NCI-H82 treated with DMSO at 0.1 percent for 48 hours (cell line): ENCODE data around the gene CHCHD6.
"Not testable (repeated sequence)": the region's sequence is repeated elsewhere in the genome, so short reads cannot be mapped to it uniquely, and the experiment has no call there.

Experiments
- DNase-seq: peaks from one replicate; lab custom pipeline; 2025; ENCODE audit not compliant: unreplicated experiment; lab: John Stamatoyannopoulos, UW

CHCHD6 gene

DNA sequence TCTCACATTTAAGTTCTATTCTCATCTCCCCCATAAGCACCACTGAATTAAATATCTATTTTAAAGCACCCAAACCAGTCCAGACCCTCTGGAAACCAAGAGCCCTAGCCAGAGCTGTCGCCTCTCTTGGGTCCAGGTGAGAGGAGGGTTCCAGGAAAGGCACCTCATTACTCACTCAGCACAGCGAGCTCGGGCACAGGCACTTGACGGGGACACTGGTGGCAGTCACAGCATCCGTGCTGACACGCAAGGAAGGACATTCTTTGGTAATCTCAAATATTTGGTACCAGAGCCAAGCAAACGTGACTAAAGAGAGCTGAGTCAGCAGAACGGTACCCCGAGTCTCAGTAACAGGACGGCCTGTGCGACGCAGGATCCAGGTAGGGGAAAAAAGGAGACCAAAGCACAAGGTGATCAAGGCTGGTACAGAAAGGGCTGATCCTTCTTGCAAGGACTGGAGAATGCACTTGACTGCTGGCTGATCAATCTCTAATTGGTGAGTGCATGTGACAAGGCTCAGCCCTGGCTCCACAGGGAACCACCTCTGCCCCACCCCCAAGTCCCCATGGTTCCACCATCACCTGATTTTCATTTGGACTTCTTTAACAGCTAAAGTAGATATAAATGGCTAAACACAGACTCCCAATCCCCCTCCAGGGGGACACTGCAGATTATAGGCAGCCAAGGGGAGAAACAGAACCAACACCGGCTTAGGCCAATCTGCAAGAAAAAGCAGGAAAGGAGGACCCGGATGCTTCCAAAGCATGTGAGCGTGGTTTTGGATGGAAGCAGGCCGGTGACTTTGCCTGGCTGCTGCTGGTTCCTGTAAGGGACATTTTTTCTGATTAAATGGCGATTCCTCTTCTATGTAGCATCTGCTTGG is 61.4 kb downstream of the CHCHD6 start:
- no peak for DNase-seq

GRCh38 chr3:126766653-126767052 is 62.6 kb downstream of the CHCHD6 start:
- no peak for DNase-seq

DNA sequence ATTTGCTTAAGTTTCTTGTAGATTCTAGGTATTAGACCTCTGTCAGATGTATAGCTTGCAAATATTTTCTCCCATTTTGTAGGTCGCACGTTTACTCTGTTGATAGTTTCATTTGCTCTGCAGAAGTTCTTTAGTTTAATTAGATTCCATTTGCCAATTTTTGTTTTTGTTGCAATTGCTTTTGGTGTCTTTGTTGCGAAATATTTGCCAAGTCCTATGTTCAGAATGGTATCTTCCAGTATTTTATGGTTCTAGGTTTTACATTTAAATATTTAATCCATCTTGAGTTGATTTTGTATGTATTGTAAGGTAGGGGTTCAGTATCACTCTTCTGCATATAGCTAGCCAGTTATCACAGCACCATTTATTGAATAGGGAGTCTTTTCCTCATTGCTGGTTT is 64.9 kb downstream of the CHCHD6 start:
- no peak for DNase-seq

DNA sequence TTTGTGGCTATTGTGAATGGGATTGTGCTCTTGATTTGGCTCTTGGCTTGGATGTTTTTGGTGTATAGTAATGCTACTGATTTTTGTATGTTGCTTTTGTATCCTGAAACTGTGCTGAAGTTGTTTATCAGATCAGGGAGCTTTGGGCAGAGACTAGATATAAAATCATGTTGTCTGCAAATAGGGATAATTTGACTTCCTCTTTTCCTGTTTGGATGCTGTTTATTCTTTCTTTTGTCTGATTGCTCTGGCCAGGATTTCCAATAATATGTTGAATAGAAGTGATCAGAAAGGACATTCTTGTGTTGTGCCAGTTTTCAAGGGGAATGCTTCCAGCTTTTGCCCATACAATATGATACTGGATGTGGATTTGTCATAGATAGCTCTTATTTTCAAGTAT is 66.1 kb downstream of the CHCHD6 start:
- DNase-seq: no peak

DNA sequence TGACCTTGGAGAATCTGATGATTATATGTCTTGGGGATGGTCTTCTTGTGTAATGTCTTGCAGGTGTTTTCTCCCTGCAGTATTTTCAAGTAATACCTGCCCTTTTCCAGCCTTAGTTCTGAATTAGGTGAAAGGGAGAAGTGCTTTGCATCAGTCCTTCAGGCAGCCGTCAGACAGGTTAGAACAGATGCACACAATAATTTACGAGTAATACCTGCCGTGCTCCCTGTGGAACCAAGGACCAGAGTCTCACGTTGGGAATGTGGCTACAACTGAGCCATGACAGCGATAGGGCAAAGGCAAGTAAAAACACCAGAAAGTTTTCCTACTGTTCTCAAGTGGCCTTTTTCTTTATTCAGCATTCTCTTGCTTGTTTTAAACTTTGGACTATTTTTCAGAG is 69.1 kb downstream of the CHCHD6 start:
- DNase-seq: no peak

DNA sequence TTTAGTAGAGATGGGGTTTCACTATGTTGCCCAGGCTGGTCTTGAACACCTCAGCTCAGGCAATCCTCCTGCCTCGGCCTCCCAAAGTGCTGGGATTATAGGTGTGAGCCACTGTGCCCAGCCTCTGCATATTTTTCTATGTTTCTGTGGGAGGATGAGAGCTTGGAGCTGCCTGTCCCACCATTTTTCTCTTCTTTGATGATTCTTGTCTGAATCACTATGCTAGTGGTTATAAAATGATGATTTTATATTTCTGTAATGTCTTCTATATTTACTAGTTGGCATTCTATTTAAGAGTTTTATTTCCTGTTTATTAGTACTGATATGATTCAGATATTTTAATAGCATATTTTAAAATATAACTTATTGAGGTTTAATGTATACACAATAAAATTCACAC is 69.7 kb downstream of the CHCHD6 start:
- no peak for DNase-seq

DNA sequence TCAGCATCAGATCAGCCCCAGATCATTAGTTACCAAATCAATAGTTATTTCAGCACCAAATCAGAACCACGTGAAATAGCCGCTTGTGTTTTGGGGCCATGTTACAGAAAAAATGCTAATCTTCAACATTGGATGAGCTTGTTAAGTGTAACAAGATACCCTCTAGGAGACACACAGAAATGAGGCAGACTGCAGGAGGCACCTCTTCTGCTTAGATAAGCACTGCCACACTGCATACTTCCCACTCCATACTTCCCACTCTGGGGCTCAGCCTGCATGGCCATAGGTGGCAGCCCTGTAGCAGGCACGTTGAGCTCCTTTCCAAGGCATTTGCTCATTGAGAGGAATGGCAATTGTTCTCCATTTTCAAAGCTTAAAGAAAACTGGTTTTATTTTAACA is 73.3 kb downstream of the CHCHD6 start:
- DNase-seq: peak; percentile 19

GRCh38 chr3:126780666-126781065 is 76.6 kb downstream of the CHCHD6 start:
- DNase-seq: no peak

- no peak for DNase-seq
Observed at GRCh38 chr3:126781406-126781805, 77.4 kb downstream of the CHCHD6 start.

- DNase-seq: no peak
Observed at GRCh38 chr3:126781889-126782491, 78.0 kb downstream of the CHCHD6 start.

DNA sequence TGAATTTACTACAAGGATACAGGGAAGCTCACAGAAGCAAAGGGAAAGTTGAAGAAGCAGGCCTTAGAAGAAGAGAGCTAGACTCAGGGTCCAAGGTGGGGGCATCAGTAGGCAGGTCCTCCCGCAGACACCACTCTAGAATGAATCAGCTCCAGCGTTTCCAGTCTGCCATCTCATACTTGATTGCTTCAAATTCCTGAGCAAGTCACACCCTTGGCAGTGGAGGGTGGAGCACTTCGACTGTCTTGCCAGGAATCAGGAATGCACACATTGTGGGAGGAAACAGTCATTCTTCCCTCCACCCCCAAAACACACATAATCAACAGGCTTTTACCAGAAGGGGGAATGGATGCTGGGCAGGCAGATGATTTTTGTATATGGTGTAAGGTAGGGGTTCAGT is 78.5 kb downstream of the CHCHD6 start:
- no peak for DNase-seq

GRCh38 chr3:126784254-126784653 is 80.2 kb downstream of the CHCHD6 start:
- no peak for DNase-seq

GRCh38 chr3:126791320-126791719 is 87.3 kb downstream of the CHCHD6 start:
- not testable (repeated sequence) for DNase-seq

GRCh38 chr3:126792998-126793397 is 89.0 kb downstream of the CHCHD6 start:
- DNase-seq: no peak

GRCh38 chr3:126797563-126797962 is 93.5 kb downstream of the CHCHD6 start:
- DNase-seq: no peak

GRCh38 chr3:126798521-126798920 is 94.5 kb downstream of the CHCHD6 start:
- DNase-seq: no peak

GRCh38 chr3:126799099-126799498 is 95.1 kb downstream of the CHCHD6 start:
- DNase-seq: no peak

- not testable (repeated sequence) for DNase-seq
Observed at GRCh38 chr3:126801312-126801711, 97.3 kb downstream of the CHCHD6 start.

GRCh38 chr3:126807795-126808194 is 103.8 kb downstream of the CHCHD6 start:
- DNase-seq: no peak

GRCh38 chr3:126811530-126811929 is 107.5 kb downstream of the CHCHD6 start:
- no peak for DNase-seq

DNA sequence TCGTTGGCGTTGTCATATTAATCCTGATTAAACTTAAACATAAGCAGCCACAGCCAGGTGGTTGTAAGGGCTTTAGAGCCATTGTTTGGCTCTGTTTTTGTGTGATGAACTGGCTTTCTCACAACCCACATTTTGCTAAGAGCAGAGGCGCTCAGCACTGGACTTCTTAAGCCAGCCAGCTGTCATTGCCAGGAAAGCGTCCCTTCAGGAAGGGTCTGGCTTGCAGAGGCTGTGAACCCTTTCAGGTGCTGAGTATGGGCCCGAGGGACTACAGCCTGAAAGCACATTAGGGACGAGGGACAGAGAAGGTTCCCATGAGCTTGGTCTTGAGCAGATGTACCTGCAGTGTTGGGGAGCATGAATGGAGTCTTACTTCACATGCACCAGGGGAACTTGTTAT is 112.3 kb downstream of the CHCHD6 start:
- peak; percentile 30 for DNase-seq

DNA sequence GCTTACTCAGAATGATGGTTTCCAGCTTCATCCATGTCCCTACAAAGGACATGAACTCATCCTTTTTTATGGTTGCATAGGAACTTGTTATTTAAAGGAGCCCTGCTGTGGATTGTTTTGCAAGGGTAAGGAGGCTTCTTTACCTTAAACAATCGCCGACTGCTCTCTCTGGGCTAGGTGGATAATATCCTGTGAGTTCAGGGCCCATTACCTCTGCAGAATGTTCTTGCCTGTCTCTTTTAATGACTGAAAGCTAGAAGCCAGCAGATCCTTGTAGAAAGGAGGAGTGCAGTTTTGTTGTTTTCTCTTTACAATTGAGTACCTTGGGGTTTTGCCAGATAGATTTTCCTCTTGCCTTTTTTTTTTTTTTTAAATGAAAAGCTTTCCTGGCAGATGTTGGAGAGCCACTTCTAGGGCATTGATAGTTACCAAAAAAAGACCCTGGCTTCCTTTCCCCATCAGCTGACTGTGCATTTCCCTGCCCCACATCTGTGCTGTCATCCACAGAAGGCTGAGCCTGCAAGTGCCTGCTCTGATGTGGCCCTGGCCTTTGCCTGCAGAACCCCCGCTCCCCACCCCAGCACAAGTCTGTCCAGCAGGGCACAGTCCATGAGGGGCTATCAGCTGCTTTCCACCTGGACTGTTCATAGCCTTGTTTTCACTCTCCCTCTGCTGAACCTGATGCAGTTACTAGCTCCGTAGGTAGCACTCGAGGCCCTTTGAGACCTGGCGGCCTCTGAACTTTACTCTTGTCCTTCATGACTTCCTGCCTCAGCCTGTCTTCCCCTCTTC is 113.1 kb downstream of the CHCHD6 start:
- no peak for DNase-seq
